ENCODE data around the gene SHROOM3. TPM values are rescaled to one million over a fixed set of nuclear protein-coding genes. Genes with fewer than 3 reads are reported as not detected.

Gene SHROOM3
- total RNA-seq, 2 experiments from 2014 or later = 0.04 TPM; not detected in 1

GRCh38 chr4:76665153-76665552 lies 230.1 kb downstream of the SHROOM3 start:
- intact Hi-C loops (cut with DNase I, micrococcal nuclease) = no loop called here
- no peaks in the 10 kb centered on the region for H3K4me1 Mint-ChIP-seq
- peaks cover under 1% of the 10 kb centered on the region for H3K27me3 Mint-ChIP-seq
- no peaks in the 10 kb centered on the region for H3K9me3 Mint-ChIP-seq (ENCODE audit: low read depth)
- ATAC-seq = no peak
- no peak overlapping the region for H3K27ac Mint-ChIP-seq
- no peak overlapping the region for H3K4me3 Mint-ChIP-seq
- CTCF ChIA-PET = no interaction called here
- no peak for DNase-seq
- POLR2A ChIA-PET = no interaction called here
- H3K36me3 Mint-ChIP-seq (ENCODE audit: low read depth) = no peaks in the 10 kb centered on the region

- no peaks in the 10 kb centered on the region for H3K9me3 Mint-ChIP-seq (ENCODE audit: low read depth)
- ChIA-PET CTCF (no interaction called here), POLR2A (no interaction called here)
These were observed 230.7 kb downstream of the SHROOM3 start for GRCh38 chr4:76665721-76666120.

GRCh38 chr4:76666944-76667532 lies 232.0 kb downstream of the SHROOM3 start:
- no peaks in the 10 kb centered on the region for H3K4me1 Mint-ChIP-seq
- intact Hi-C loops (cut with DNase I, micrococcal nuclease) = no loop called here
- H3K27ac Mint-ChIP-seq = no peak overlapping the region
- ChIA-PET POLR2A (no interaction called here), CTCF (no interaction called here)
- no peaks in the 10 kb centered on the region for H3K9me3 Mint-ChIP-seq (ENCODE audit: low read depth)
- H3K4me3 Mint-ChIP-seq = no peak overlapping the region
- DNase-seq (no peak), ATAC-seq (peak; percentile 55)
- H3K27me3 Mint-ChIP-seq = no peaks in the 10 kb centered on the region
- no peaks in the 10 kb centered on the region for H3K36me3 Mint-ChIP-seq (ENCODE audit: low read depth)

More at GRCh38 chr4:76665721-76666120, 230.7 kb downstream of the SHROOM3 start:
- intact Hi-C loops (cut with DNase I, micrococcal nuclease) = no loop called here
- no peaks in the 10 kb centered on the region for H3K27me3 Mint-ChIP-seq
- no peak overlapping the region for H3K4me3 Mint-ChIP-seq
- H3K4me1 Mint-ChIP-seq = no peaks in the 10 kb centered on the region
- no peak overlapping the region for H3K27ac Mint-ChIP-seq
- DNase-seq = no peak
- ATAC-seq = no peak
- H3K36me3 Mint-ChIP-seq (ENCODE audit: low read depth) = no peaks in the 10 kb centered on the region

- Mint-ChIP-seq H3K4me3 (no peak overlapping the region), H3K9me3 (ENCODE audit: low read depth) (no peaks in the 10 kb centered on the region), H3K36me3 (ENCODE audit: low read depth) (no peaks in the 10 kb centered on the region), H3K27ac (no peak overlapping the region), H3K27me3 (peaks cover 3% of the 10 kb centered on the region), H3K4me1 (no peaks in the 10 kb centered on the region)
- CTCF ChIA-PET = no interaction called here
- POLR2A ChIA-PET = no interaction called here
- ATAC-seq (no peak), DNase-seq (no peak)
- intact Hi-C loops (cut with DNase I, micrococcal nuclease) = no loop called here
These were observed 235.6 kb downstream of the SHROOM3 start for GRCh38 chr4:76670631-76671030.

GRCh38 chr4:76673362-76673761 lies 238.3 kb downstream of the SHROOM3 start:
- H3K4me1 Mint-ChIP-seq = no peaks in the 10 kb centered on the region
- no peak overlapping the region for H3K4me3 Mint-ChIP-seq
- intact Hi-C loops (cut with DNase I, micrococcal nuclease) = no loop called here
- H3K36me3 Mint-ChIP-seq (ENCODE audit: low read depth) = no peaks in the 10 kb centered on the region
- ATAC-seq (no peak), DNase-seq (no peak)
- H3K9me3 Mint-ChIP-seq (ENCODE audit: low read depth) = no peaks in the 10 kb centered on the region
- ChIA-PET POLR2A (no interaction called here), CTCF (interaction anchor here (0.8 kb wide), 1 partner anchor 14 kb away, joined by 4 read pairs; no protein-coding TSS in a partner anchor)
- H3K27ac Mint-ChIP-seq = no peak overlapping the region
- peaks cover 5% of the 10 kb centered on the region for H3K27me3 Mint-ChIP-seq

- Mint-ChIP-seq H3K4me3 (no peak overlapping the region), H3K27me3 (peaks cover 5% of the 10 kb centered on the region), H3K9me3 (ENCODE audit: low read depth) (no peaks in the 10 kb centered on the region), H3K36me3 (ENCODE audit: low read depth) (no peaks in the 10 kb centered on the region), H3K4me1 (no peaks in the 10 kb centered on the region), H3K27ac (no peak overlapping the region)
- POLR2A ChIA-PET = no interaction called here
- CTCF ChIA-PET = no interaction called here
- ATAC-seq (no peak), DNase-seq (no peak)
- intact Hi-C loops (cut with DNase I, micrococcal nuclease) = no loop called here
These were observed 240.0 kb downstream of the SHROOM3 start for GRCh38 chr4:76674983-76675382.

GRCh38 chr4:76677571-76678326 lies 242.7 kb downstream of the SHROOM3 start:
- Mint-ChIP-seq H3K27me3 (peaks cover 10% of the 10 kb centered on the region), H3K36me3 (ENCODE audit: low read depth) (no peaks in the 10 kb centered on the region), H3K27ac (no peak overlapping the region), H3K4me3 (no peak overlapping the region), H3K4me1 (no peaks in the 10 kb centered on the region), H3K9me3 (ENCODE audit: low read depth) (no peaks in the 10 kb centered on the region)
- CTCF ChIA-PET = no interaction called here
- POLR2A ChIA-PET = no interaction called here
- DNase-seq = no peak
- ATAC-seq = no peak
- intact Hi-C loops (cut with DNase I, micrococcal nuclease) = no loop called here

- ATAC-seq = no peak
- Mint-ChIP-seq H3K4me1 (no peaks in the 10 kb centered on the region), H3K4me3 (no peak overlapping the region), H3K36me3 (ENCODE audit: low read depth) (no peaks in the 10 kb centered on the region), H3K27ac (no peak overlapping the region), H3K9me3 (ENCODE audit: low read depth) (no peaks in the 10 kb centered on the region), H3K27me3 (peaks cover 15% of the 10 kb centered on the region)
- ChIA-PET CTCF (interaction anchor here (1.3 kb wide), 1 partner anchor 9 kb away, joined by 4 read pairs; no protein-coding TSS in a partner anchor), POLR2A (no interaction called here)
- intact Hi-C loops (cut with DNase I, micrococcal nuclease) = no loop called here
- DNase-seq = no peak
These were observed 244.7 kb downstream of the SHROOM3 start for GRCh38 chr4:76679691-76680090.

- H3K4me3 Mint-ChIP-seq = no peak overlapping the region
- DNase-seq = no peak
- ChIA-PET POLR2A (no interaction called here), CTCF (no interaction called here)
- no peak overlapping the region for H3K27ac Mint-ChIP-seq
- intact Hi-C loops (cut with DNase I, micrococcal nuclease) = no loop called here
- no peaks in the 10 kb centered on the region for H3K36me3 Mint-ChIP-seq (ENCODE audit: low read depth)
- no peaks in the 10 kb centered on the region for H3K4me1 Mint-ChIP-seq
- no peaks in the 10 kb centered on the region for H3K9me3 Mint-ChIP-seq (ENCODE audit: low read depth)
- no peak for ATAC-seq
- H3K27me3 Mint-ChIP-seq = peaks cover 15% of the 10 kb centered on the region
These were observed 245.9 kb downstream of the SHROOM3 start for GRCh38 chr4:76680952-76681351.

GRCh38 chr4:76681996-76682395 lies 247.0 kb downstream of the SHROOM3 start:
- ChIA-PET POLR2A (interaction anchor here (0.6 kb wide), 1 partner anchor 296 kb away, joined by 3 read pairs; no protein-coding TSS in a partner anchor), CTCF (interaction anchor here (0.6 to 0.9 kb wide), 2 partner anchors 34 to 212 kb away, joined by 3 to 4 read pairs; no protein-coding TSS in a partner anchor)
- Mint-ChIP-seq H3K4me3 (no peak overlapping the region), H3K36me3 (ENCODE audit: low read depth) (no peaks in the 10 kb centered on the region), H3K4me1 (no peaks in the 10 kb centered on the region), H3K27ac (no peak overlapping the region), H3K9me3 (ENCODE audit: low read depth) (no peaks in the 10 kb centered on the region), H3K27me3 (peaks cover 13% of the 10 kb centered on the region)
- intact Hi-C loops (cut with DNase I, micrococcal nuclease) = no loop called here
- ATAC-seq (no peak), DNase-seq (no peak)

- ATAC-seq = no peak
- POLR2A ChIA-PET = no interaction called here
These were observed 248.1 kb downstream of the SHROOM3 start for GRCh38 chr4:76683144-76683543.

GRCh38 chr4:76687746-76688448 lies 252.9 kb downstream of the SHROOM3 start:
- ChIA-PET CTCF (interaction anchor here (0.6 to 1.8 kb wide), 2 partner anchors 8 to 15 kb away, joined by 4 read pairs; no protein-coding TSS in a partner anchor), POLR2A (no interaction called here)
- H3K4me1 Mint-ChIP-seq = peaks cover 12% of the 10 kb centered on the region
- no peak overlapping the region for H3K27ac Mint-ChIP-seq
- intact Hi-C loops (cut with DNase I, micrococcal nuclease) = no loop called here
- no peak overlapping the region for H3K4me3 Mint-ChIP-seq
- H3K9me3 Mint-ChIP-seq (ENCODE audit: low read depth) = no peaks in the 10 kb centered on the region
- no peak for DNase-seq
- no peaks in the 10 kb centered on the region for H3K36me3 Mint-ChIP-seq (ENCODE audit: low read depth)
- ATAC-seq = no peak
- H3K27me3 Mint-ChIP-seq = peaks cover 50% of the 10 kb centered on the region

More at GRCh38 chr4:76683144-76683543, 248.1 kb downstream of the SHROOM3 start:
- Mint-ChIP-seq H3K9me3 (ENCODE audit: low read depth) (no peaks in the 10 kb centered on the region), H3K27me3 (peaks cover 22% of the 10 kb centered on the region), H3K4me3 (no peak overlapping the region), H3K4me1 (no peaks in the 10 kb centered on the region), H3K36me3 (ENCODE audit: low read depth) (no peaks in the 10 kb centered on the region), H3K27ac (no peak overlapping the region)
- DNase-seq = no peak
- intact Hi-C loops (cut with DNase I, micrococcal nuclease) = no loop called here
- CTCF ChIA-PET = interaction anchor here (0.9 kb wide), 1 partner anchor 33 kb away, joined by 4 read pairs; no protein-coding TSS in a partner anchor
